Measurements from ENCODE around the gene SUPT4H1.
"Not testable (repeated sequence)": the region's sequence is repeated elsewhere in the genome, so short reads cannot be mapped to it uniquely, and the experiment has no call there.

The SUPT4H1 gene

GRCh38 chr17:58344047-58344790 is 7.8 kb downstream of the SUPT4H1 start:
- FAIRE-seq (peak; percentile 94), DNase-seq (ENCODE audit: insufficient read length) (peak; percentile 49)
- TF ChIP-seq POLR2AphosphoS5 (IDR thresholded peaks at IDR 0.05; ENCODE audit: low read depth, low read length) (peak; percentile 93), TAF1 (IDR thresholded peaks at IDR 0.05; ENCODE audit: borderline replicate concordance, low read depth, low read length) (peak; percentile 74), POLR2A (IDR thresholded peaks at IDR 0.05; ENCODE audit: low read depth, low read length) (peak; percentile 89)

GRCh38 chr17:58343131-58343530 is 8.9 kb downstream of the SUPT4H1 start:
- FAIRE-seq: no peak
- TF ChIP-seq POLR2AphosphoS5 (IDR thresholded peaks at IDR 0.05; ENCODE audit: low read depth, low read length) (no peak), TAF1 (IDR thresholded peaks at IDR 0.05; ENCODE audit: borderline replicate concordance, low read depth, low read length) (no peak)
- DNase-seq (ENCODE audit: insufficient read length): no peak

DNA sequence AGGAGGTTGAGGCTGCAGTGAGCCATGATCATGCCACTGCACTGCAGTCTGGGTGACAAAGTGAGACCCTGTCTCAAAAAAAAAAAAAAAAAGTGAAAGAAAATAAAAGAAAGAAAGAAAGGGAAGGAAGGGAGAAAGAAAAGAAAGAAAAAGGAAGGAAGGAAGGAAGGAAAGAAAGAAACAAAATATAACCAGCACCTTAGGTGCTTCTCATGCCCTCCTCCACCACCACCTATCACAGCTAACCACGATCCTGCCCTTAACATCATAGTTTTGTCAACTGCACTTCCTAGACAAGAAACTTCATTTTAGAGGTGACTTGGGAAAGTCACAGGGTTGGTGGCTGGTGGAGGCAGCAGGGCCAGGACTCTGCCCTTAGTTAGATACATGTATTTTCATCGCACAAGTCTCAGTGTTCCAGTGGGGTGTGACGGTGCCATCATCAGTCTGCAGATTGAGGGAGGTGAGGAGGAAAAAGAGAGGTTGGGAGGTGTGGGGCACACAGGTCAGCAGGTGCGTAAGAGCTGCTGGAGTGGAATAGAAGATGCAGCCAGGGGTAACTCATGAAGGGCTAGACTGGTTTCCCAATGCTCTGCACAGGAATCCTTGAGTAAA is 10.0 kb downstream of the SUPT4H1 start:
- TF ChIP-seq POLR2AphosphoS5 (IDR thresholded peaks at IDR 0.05; ENCODE audit: low read depth, low read length) (no peak), POLR2A (IDR thresholded peaks at IDR 0.05; ENCODE audit: low read depth, low read length) (no peak), TAF1 (IDR thresholded peaks at IDR 0.05; ENCODE audit: borderline replicate concordance, low read depth, low read length) (no peak)
- FAIRE-seq: no peak

GRCh38 chr17:58341136-58341860 is 10.7 kb downstream of the SUPT4H1 start:
- DNase-seq (ENCODE audit: insufficient read length); FAIRE-seq: not testable (repeated sequence)

More for the DNA sequence above, 10.0 kb downstream of the SUPT4H1 start:
- no peak for DNase-seq (ENCODE audit: insufficient read length)

GRCh38 chr17:58340405-58340876 is 11.6 kb downstream of the SUPT4H1 start:
- TF ChIP-seq POLR2A (IDR thresholded peaks at IDR 0.05; ENCODE audit: low read depth, low read length) (no peak), TAF1 (IDR thresholded peaks at IDR 0.05; ENCODE audit: borderline replicate concordance, low read depth, low read length) (no peak), POLR2AphosphoS5 (IDR thresholded peaks at IDR 0.05; ENCODE audit: low read depth, low read length) (no peak)
- no peak for DNase-seq (ENCODE audit: insufficient read length)
- no peak for FAIRE-seq

DNA sequence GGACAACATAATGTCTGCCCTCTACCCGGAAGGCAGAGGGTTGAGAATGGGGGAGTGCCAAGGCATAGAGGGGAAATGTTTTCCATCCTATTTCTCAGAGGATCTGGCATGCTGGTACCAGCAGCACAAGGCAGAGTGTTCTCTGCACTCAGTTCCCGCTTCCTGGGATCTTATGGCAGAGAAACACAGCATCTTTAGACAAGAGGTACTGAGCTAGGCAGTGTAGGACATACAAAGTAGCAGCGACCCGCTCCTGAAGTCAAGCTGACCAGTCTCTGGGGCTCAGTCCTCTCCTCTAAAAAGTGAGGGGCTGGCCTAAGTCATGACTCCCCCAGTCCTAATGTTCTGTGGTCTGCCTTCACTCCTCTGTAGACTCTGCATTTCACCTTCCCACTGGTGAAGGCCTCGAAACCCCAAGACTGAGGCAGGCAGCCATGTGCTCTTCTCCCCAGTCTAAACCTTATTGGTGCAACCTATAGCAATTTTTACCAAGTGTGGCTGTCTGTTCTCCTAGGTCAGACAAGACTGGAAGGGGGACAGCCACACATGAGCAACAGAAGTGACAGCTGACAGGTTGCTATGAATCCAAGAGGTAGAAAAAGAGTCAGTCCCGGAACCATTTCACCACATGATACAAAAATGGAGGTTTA is 12.1 kb downstream of the SUPT4H1 start:
- DNase-seq (ENCODE audit: insufficient read length) (peak; percentile 2), FAIRE-seq (no peak)
- peak; percentile 69; the same call in 1 of the 2 replicates for TF ChIP-seq POLR2AphosphoS5 (IDR thresholded peaks at IDR 0.05; ENCODE audit: low read depth, low read length)
- TF ChIP-seq TAF1 (IDR thresholded peaks at IDR 0.05; ENCODE audit: borderline replicate concordance, low read depth, low read length): no peak
- TF ChIP-seq POLR2A (IDR thresholded peaks at IDR 0.05; ENCODE audit: low read depth, low read length): peak; percentile 20; the same call in 1 of the 2 replicates

- FAIRE-seq (peak; percentile 80), DNase-seq (ENCODE audit: insufficient read length) (peak; percentile 54)
Observed at GRCh38 chr17:58338841-58339754, 12.9 kb downstream of the SUPT4H1 start.

GRCh38 chr17:58338454-58338840 is 13.6 kb downstream of the SUPT4H1 start:
- FAIRE-seq (no peak), DNase-seq (ENCODE audit: insufficient read length) (no peak)
- TF ChIP-seq TAF1 (IDR thresholded peaks at IDR 0.05; ENCODE audit: borderline replicate concordance, low read depth, low read length) (peak; percentile 28; the same call in 1 of the 2 replicates), POLR2A (IDR thresholded peaks at IDR 0.05; ENCODE audit: low read depth, low read length) (peak; percentile 48), POLR2AphosphoS5 (IDR thresholded peaks at IDR 0.05; ENCODE audit: low read depth, low read length) (no peak)

More at GRCh38 chr17:58338841-58339754, 12.9 kb downstream of the SUPT4H1 start:
- TF ChIP-seq POLR2A (IDR thresholded peaks at IDR 0.05; ENCODE audit: low read depth, low read length) (peak; percentile 96), POLR2AphosphoS5 (IDR thresholded peaks at IDR 0.05; ENCODE audit: low read depth, low read length) (peak; percentile 98), TAF1 (IDR thresholded peaks at IDR 0.05; ENCODE audit: borderline replicate concordance, low read depth, low read length) (peak; percentile 86; the same call in 1 of the 2 replicates)

DNA sequence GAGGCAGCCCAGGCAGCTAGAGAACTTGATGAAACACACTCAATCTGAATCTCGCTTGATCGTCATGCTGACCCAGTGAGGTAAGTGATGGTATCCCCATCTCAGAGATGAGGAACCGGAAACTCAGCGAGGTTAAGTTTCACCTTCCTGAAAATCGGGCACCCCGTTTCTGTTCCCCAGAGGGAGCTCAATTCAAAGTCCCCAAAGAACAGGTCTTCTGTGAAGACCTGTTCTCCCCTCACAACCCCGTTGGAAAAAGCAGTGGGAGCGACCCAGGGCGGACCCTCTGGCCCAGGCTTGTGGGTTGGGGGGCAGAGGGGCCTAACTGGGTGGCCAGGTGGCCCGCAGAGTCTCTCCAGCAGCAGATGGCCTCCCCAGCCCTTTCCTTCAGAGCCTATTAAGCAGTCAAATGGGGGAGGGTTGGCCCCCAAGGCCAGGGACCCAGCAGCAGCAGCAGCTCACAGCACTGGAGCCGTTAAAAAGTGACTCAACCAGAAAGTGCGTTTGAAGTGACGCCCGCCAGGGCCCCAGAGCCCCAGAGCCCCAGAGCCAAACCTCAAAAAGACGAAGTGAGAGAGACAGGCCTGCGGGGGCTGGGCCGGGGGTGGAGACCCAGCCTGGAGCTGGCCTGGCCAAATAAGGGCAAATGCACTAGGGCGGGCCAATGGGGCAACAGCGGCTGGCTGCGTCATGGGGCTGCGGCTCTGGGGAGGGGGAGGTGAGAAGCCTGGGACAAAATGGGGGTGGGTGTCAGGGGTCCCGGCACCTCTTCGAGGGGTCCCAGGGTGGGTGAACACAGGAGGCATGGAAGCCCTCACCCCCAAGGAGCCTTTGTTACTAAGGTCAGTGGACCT is 14.2 kb downstream of the SUPT4H1 start:
- peak; percentile 76 for TF ChIP-seq POLR2A (IDR thresholded peaks at IDR 0.05; ENCODE audit: low read depth, low read length)
- TF ChIP-seq POLR2AphosphoS5 (IDR thresholded peaks at IDR 0.05; ENCODE audit: low read depth, low read length): peak; percentile 39
- peak; percentile 84; the same call in 1 of the 2 replicates for TF ChIP-seq TAF1 (IDR thresholded peaks at IDR 0.05; ENCODE audit: borderline replicate concordance, low read depth, low read length)
- peak; percentile 88 for FAIRE-seq
- DNase-seq (ENCODE audit: insufficient read length): peak; percentile 68

Data from GM12892 (cell line).